Peyer's patch (tissue), 4 donors: Measurements from ENCODE around the gene BAIAP2L2. TPM values are rescaled to one million over a fixed set of nuclear protein-coding genes. Genes with fewer than 3 reads are reported as not detected.

Experiments used
- DNase-seq, 3 donors: peaks; one replicate each; pipeline ENCODE4 v3.0.0-alpha.2; 2017 to 2019
- H3K27ac ChIP-seq, 4 donors: fragments of 200-600 bp; sonication (generic); one replicate each; pipeline ENCODE4 v1.5.1; 2016 to 2019
- H3K27me3 ChIP-seq, 2 donors: fragments of 200-600 bp; sonication (generic); one replicate each; pipeline ENCODE4 v1.5.1; 2019
- H3K36me3 ChIP-seq, 3 donors: fragments of 200-600 bp; sonication (generic); one replicate each; pipeline ENCODE4 v1.5.1; 2016 to 2019
- H3K4me1 ChIP-seq, 4 donors: fragments of 200-600 bp; sonication (generic); one replicate each; pipeline ENCODE4 v1.5.1; 2016 to 2019
- H3K4me3 ChIP-seq, 4 donors: fragments of 200-600 bp; sonication (generic); 1 replicate in 3 of 4; 2 replicates in 1 of 4; pipeline ENCODE4 v1.5.1; 2016 to 2019; ENCODE audit warnings: mild to moderate bottlenecking in 1 of 4
- H3K9me3 ChIP-seq, 4 donors: fragments of 200-600 bp; sonication (generic); one replicate each; pipeline ENCODE4 v1.5.1; 2016 to 2019; ENCODE audit warnings: mild to moderate bottlenecking in 1 of 4
- POLR2A ChIP-seq, 2 donors: fragments of 450-650 bp; IDR thresholded peaks; one replicate each; pipeline ENCODE4 v1.5.1; 2017; ENCODE audit warnings: antibody characterized with exemption in 2 of 2, mild to moderate bottlenecking in 2 of 2, moderate library complexity in 2 of 2
- total RNA-seq, 4 donors: library from RNA; depleted of rRNA; stranded (reverse); fragments of >200 nt; gene quantifications; one replicate each; pipeline ENCODE4 v1.1.0, GENCODE V29; 2016
- TF ChIP-seq, protein P1 (sequence below), 6 experiments: fragments of 450-650 bp in 4 of 6; fragments of 200-600 bp in 2 of 6; sonication (generic) in 1 of 6; IDR thresholded peaks; one replicate each; pipeline ENCODE4 v1.5.1; 2017 to 2019; ENCODE audit warnings: antibody characterized with exemption in 6 of 6, mild to moderate bottlenecking in 3 of 6, moderate library complexity in 1 of 6

Gene BAIAP2L2
- total RNA-seq, 4 donors from 2014 or later = 83.3 to 421 (median 306) TPM

DNA sequence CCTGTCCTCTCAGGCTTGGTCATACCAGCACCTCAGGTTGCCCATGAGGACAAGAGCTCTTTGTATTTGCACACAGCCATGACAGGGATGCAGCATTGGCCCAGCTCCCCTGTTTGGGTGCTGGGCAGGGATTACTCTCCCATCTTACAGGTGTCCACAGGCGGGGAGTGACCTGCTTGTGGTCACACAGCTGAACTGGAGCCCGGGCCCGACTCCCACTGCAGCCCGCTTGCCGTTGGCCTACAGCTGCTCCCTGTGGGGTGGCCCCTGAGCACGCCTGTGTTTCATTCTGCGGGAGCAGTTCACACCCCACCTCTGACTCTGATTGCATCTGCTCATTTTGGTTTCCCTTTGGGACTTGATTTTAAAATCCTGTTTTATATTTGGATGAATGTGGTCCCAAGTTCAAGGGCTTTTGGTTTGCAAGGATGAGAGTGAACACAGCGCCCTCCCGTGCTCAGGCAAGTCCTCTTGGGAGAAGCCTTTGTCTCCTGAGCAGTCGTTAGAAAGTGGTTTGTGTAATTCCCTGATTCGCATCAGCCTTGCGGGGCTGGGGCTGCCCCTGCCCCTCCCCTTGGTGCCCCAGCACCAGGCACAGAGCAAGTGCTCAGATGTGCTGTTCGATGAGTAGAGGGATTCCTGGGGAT is 44.0 kb downstream of the BAIAP2L2 start:
- Histone ChIP-seq H3K4me1 (peaks cover 0 to 8% (median 0%) of the 10 kb centered on the region in 4 donors), H3K9me3 (no peaks in the 10 kb centered on the region), H3K27ac (no peak overlapping the region), H3K4me3 (no peak overlapping the region), H3K36me3 (peaks cover 0 to 69% (median 0%) of the 10 kb centered on the region in 3 donors), H3K27me3 (no peaks in the 10 kb centered on the region)
- no peak for DNase-seq
- TF ChIP-seq POLR2A (IDR thresholded peaks at IDR 0.05) = no peak
- TF ChIP-seq, protein P1, sequence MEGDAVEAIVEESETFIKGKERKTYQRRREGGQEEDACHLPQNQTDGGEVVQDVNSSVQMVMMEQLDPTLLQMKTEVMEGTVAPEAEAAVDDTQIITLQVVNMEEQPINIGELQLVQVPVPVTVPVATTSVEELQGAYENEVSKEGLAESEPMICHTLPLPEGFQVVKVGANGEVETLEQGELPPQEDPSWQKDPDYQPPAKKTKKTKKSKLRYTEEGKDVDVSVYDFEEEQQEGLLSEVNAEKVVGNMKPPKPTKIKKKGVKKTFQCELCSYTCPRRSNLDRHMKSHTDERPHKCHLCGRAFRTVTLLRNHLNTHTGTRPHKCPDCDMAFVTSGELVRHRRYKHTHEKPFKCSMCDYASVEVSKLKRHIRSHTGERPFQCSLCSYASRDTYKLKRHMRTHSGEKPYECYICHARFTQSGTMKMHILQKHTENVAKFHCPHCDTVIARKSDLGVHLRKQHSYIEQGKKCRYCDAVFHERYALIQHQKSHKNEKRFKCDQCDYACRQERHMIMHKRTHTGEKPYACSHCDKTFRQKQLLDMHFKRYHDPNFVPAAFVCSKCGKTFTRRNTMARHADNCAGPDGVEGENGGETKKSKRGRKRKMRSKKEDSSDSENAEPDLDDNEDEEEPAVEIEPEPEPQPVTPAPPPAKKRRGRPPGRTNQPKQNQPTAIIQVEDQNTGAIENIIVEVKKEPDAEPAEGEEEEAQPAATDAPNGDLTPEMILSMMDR (IDR thresholded peaks at IDR 0.05) = no peak

DNA sequence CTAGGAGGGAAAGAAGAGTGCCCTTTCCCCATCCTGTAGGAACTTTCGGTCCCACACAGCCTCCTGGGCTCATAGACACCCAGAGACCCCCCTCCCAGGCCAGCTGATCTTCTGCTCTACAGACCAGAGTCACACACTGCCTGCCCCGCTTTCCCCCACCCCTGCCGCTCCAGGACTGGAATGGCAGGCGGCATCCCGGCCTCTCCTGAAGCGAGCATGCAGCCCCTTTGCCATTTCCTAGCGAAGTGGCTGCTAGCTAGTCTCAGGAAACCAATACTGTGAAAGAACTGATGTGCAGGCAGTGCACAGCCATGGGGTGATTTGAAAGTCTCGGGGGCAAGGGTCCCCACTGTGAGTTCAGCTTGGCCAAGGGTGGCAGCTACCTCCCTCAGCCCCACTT is 44.9 kb downstream of the BAIAP2L2 start:
- H3K4me1 ChIP-seq = peaks cover 0 to 8% (median 0%) of the 10 kb centered on the region in 4 donors
- DNase-seq = no peak
- H3K4me3 ChIP-seq = no peak overlapping the region
- TF ChIP-seq, protein P1 (IDR thresholded peaks at IDR 0.05) = no peak
- TF ChIP-seq POLR2A (IDR thresholded peaks at IDR 0.05) = no peak
- no peak overlapping the region for H3K27ac ChIP-seq
- H3K9me3 ChIP-seq = no peaks in the 10 kb centered on the region
- H3K36me3 ChIP-seq = peaks cover 0 to 69% (median 0%) of the 10 kb centered on the region in 3 donors
- no peaks in the 10 kb centered on the region for H3K27me3 ChIP-seq

- no peak for TF ChIP-seq POLR2A (IDR thresholded peaks at IDR 0.05)
- TF ChIP-seq, protein P1 (IDR thresholded peaks at IDR 0.05) = no peak
- no peak overlapping the region for H3K4me3 ChIP-seq
- no peaks in the 10 kb centered on the region for H3K9me3 ChIP-seq
- H3K27me3 ChIP-seq = no peaks in the 10 kb centered on the region
- H3K4me1 ChIP-seq = peaks cover 0 to 4% (median under 1%) of the 10 kb centered on the region in 4 donors
- peak overlapping the region in 2 of 4 donors; percentile 27 to 63 for H3K27ac ChIP-seq
- H3K36me3 ChIP-seq = peaks cover 0 to 71% (median 0%) of the 10 kb centered on the region in 3 donors
- peak in 2 of 3 donors; percentile 38 to 62 for DNase-seq
These were observed 47.7 kb downstream of the BAIAP2L2 start for GRCh38 chr22:38062791-38063190.

DNA sequence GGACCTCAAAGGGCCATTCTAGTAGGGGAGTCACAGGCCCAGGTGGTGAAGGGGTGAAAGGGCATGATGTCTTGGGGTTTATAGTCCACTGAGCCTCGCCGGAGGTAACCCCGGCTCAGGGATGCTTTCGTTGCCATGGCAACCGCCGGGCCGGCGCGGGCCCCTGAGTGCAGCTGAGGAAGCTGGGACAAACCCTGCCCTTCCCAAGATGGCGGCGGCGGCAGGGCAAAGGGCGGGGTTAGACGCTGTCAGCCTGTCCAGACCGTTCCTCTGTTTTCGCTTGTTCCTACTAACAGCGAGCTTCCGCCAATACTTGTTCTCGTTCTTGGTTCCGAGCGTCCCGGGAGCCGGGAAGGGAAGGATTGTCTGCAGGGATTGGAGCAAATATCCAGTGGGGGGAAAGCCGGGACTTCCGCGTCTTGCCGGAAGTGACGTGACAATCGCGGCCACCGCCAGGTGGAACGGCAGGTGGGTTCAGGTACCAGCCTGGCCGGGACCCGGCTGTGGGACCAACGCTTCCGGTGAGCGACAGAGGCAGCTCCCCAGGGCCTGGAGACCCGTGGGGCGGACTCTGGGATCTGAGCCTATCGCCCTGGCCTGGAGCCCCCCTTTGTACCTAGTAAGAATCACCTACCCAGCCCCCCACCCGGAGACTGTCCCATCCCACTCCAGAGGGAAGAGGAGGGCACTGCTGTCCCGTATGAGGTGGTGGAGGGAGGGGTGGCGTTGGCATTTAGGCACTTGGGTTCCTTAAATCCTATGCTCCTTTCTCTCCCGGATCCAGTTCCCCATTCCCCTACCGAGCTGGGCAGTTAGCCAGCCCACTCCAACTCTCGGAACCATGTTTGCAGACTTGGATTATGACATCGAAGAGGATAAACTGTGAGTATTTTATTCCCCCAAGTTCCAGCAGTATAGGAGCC is 53.3 kb downstream of the BAIAP2L2 start, which contains the start of gene PICK1:
TSS of gene PICK1 (plus strand) at position 436 of the 923 bp plus-strand sequence. CDS start at position 842, 406 bp downstream.
- Histone ChIP-seq H3K9me3 (no peaks in the 10 kb centered on the region), H3K27ac (peak within 1 kb of the TSS; percentile 79 to 88 (median 84)), H3K27me3 (no peaks in the 10 kb centered on the region), H3K36me3 (peaks cover 0 to 27% (median 0%) of the 10 kb centered on the region in 3 donors), H3K4me3 (peak within 1 kb of the TSS; percentile 56 to 67 (median 62)), H3K4me1 (peaks cover 0 to 6% (median 5%) of the 10 kb centered on the region in 4 donors)
- TF ChIP-seq POLR2A (IDR thresholded peaks at IDR 0.05) = peak in 1 of 2 donors; percentile 46
- TF ChIP-seq, protein P1 (IDR thresholded peaks at IDR 0.05) = peak in 3 of 6 experiments; percentile 36 to 42 (median 42)
- DNase-seq = peak; percentile 73 to 91 (median 90)
